HG03571 (cell line): ENCODE data around the gene FSTL4.

Source experiments
- ATAC-seq: cut with Tn5 transposase; IDR thresholded peaks from one replicate; pipeline ENCODE4 v1.9.1; 2021; ENCODE audit not compliant: unreplicated experiment

The FSTL4 gene

GRCh38 chr5:133483406-133484090 lies 128.8 kb downstream of the FSTL4 start:
- ATAC-seq: no peak

GRCh38 chr5:133482028-133482427 lies 130.3 kb downstream of the FSTL4 start:
- ATAC-seq: no peak

GRCh38 chr5:133480866-133481265 lies 131.5 kb downstream of the FSTL4 start:
- ATAC-seq: no peak

- no peak for ATAC-seq
Measured at GRCh38 chr5:133480366-133480765, 132.0 kb downstream of the FSTL4 start.

DNA sequence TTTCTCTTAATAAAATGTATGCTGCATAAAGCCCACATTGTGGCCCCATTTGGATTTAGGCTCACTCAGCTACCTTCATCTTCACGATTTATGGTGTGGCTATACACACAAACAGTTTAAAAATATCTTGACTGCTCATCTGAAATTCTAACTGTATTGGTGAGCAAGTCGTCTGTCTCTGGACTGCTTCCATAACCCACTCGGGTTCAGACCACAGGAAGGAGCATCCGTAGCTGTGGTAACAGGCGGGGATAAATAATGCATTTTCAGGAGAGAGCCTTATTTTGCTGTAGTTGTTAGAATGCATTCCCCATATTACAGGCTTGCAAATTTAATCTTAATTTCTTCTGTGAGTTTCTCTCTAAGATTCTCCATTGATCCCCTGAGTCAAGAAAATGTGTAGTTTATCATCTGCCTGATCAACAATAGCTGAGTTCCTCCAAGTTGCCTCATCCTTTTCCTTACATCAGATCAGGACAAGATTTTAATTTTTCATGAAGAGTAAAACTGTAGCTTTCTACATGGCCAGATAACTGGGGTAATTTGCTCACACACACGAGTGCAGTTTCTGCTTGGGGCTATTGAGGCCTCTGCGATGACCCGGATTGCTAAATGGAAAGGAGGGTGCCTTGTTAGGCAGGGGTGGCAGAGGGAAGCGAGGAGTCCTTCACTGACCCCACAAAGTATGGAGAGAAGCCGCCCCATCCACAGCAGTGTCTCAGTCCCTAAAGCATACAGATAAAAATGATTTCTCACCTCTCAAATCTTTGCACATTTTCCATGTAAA lies 133.9 kb downstream of the FSTL4 start:
- no peak for ATAC-seq

- ATAC-seq: no peak
Measured at GRCh38 chr5:133475986-133476385, 136.4 kb downstream of the FSTL4 start.

- ATAC-seq: no peak
Measured at GRCh38 chr5:133474851-133475590, 137.3 kb downstream of the FSTL4 start.

DNA sequence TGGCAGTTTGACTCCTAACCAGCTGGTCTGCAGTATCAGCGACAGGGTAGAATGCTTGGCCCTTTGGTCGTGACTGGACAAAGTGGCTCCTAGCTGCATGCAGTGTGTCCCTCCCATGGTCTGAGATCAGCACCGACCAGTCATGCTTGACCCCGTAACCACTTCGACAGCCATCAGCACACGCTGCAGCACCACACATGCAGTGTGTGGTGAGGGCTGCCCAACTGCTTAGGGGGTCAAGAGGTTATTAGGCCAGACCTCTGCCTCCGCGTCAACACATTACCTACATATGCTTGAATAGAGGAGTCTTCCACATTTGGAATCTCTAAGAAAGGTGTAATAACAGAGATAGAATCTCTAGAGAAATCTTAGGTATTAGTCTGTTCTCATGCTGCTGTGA lies 139.1 kb downstream of the FSTL4 start:
- no peak for ATAC-seq

DNA sequence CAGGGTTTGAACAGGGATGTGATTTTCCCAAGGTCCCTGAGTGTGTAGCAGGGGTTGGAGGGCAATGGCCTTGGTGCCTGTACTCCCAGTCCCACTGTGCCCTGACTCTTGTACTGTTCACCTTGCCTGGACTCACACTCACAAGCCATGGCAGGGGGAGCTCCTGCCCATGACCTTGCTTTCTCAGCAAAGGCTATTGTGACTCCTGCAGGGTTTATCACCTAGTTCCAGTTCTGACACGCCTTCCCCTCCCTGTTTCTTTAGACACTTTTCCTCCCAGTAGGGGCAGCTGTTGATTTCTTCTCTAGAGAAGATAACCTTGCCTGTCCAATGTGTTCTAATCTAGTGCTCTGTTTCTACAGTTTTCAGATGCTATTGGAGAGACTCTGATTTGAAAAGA lies 139.5 kb downstream of the FSTL4 start:
- no peak for ATAC-seq

- ATAC-seq: no peak
Measured at GRCh38 chr5:133471699-133472098, 140.6 kb downstream of the FSTL4 start.

DNA sequence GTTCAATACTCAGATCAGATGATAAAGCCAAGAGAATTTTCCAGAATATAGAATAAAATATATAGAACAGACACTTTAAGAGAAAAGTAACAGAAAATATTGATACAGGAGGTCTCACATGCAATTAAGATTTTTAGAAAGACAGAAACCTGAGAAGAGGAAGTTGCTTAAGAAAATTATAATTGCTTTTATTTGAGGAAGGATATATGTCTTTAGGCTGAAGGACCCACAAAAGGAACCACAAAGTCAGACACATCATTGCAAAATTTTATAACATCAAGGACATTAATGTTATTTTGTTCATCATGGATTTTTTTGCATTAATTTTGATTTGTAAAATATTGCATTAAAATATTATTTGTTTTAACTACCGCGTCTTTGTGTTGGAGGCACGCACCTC lies 141.5 kb downstream of the FSTL4 start:
- no peak for ATAC-seq

- ATAC-seq: no peak
Measured at GRCh38 chr5:133469846-133470245, 142.5 kb downstream of the FSTL4 start.

GRCh38 chr5:133469252-133469651 lies 143.1 kb downstream of the FSTL4 start:
- ATAC-seq: no peak

- ATAC-seq: no peak
Measured at GRCh38 chr5:133468596-133468995, 143.7 kb downstream of the FSTL4 start.

GRCh38 chr5:133467826-133468463 lies 144.4 kb downstream of the FSTL4 start:
- ATAC-seq: no peak

- no peak for ATAC-seq
Measured at GRCh38 chr5:133467335-133467779, 145.0 kb downstream of the FSTL4 start.

DNA sequence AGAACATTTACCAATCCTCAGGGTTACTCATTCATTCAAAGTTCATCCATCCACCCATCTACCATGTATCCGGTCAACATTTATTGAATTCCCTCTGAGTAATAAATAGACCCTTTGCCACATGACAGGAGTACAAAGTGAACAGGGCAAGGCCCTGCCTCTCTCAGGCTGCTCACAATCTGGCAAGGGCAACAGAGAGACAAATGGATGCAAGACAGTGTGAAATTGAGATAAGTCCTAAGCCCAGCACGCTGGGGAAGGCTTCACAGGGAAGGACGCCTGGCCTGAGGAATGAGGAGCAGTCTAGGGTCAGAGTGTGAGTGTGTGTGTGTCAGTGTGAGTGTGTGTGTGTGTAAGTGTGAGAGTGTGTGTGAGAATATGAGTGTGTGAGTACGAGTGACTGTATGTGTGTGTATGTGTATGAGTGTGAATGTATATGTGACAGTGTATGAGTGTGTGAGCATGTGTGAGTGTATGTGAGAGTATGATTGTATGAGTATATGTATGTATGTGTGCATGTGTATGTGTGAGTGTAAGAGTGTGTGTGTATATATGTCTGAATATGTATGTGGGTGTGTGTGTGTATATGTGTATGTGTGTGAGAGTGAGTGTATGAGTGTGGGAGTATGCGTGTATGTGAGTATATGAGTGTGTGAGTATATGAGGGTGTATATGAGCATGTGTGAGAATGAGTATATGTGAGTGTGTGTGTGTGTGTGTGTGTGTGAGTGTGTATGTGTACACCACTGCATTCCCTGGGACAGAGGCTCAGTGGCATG lies 145.6 kb downstream of the FSTL4 start:
- ATAC-seq: no peak

GRCh38 chr5:133464013-133464412 lies 148.3 kb downstream of the FSTL4 start:
- ATAC-seq: no peak

GRCh38 chr5:133461796-133462516 lies 150.4 kb downstream of the FSTL4 start:
- ATAC-seq: no peak
